GM06990 (cell line): ENCODE results near the gene KRTAP5-2.
"Not testable (repeated sequence)": the region's sequence is repeated elsewhere in the genome, so short reads cannot be mapped to it uniquely, and the experiment has no call there.

Experiments used
- DNase-seq: peaks from one replicate; pipeline ENCODE4 v3.0.0-alpha.2; 2011; ENCODE audit not compliant: insufficient read length; ENCODE audit errors: extremely low read depth
- H3K27me3 ChIP-seq: replicated peaks from 2 replicates; pipeline ENCODE4 v1.6.0; 2011; ENCODE audit warnings: low read length; ENCODE audit not compliant: control insufficient read depth, insufficient read depth
- H3K36me3 ChIP-seq: 2 replicates; pipeline ENCODE4 v1.5.1; 2011; ENCODE audit warnings: low read length; ENCODE audit not compliant: control insufficient read depth, insufficient read depth
- H3K4me3 ChIP-seq: replicated peaks from 2 replicates; pipeline ENCODE4 v1.5.1; 2011; ENCODE audit warnings: low read depth, mild to moderate bottlenecking, control low read depth, low read length
- TF ChIP-seq, protein P1 (sequence below): IDR thresholded peaks from 2 replicates; pipeline ENCODE4 v1.5.1; 2011; ENCODE audit warnings: low read length, control low read depth, mild to moderate bottlenecking, inconsistent platforms; ENCODE audit not compliant: insufficient read depth, poor library complexity, severe bottlenecking

KRTAP5-2 gene, protein sequence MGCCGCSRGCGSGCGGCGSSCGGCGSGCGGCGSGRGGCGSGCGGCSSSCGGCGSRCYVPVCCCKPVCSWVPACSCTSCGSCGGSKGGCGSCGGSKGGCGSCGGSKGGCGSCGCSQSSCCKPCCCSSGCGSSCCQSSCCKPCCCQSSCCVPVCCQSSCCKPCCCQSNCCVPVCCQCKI

GRCh38 chr11:1597994-1598380, at the start of gene KRTAP5-2:
TSS of gene KRTAP5-2 (minus strand) at chr11:1598294. CDS start at chr11:1598250, 44 bp downstream.
- DNase-seq = no peak
- TF ChIP-seq, protein P1, sequence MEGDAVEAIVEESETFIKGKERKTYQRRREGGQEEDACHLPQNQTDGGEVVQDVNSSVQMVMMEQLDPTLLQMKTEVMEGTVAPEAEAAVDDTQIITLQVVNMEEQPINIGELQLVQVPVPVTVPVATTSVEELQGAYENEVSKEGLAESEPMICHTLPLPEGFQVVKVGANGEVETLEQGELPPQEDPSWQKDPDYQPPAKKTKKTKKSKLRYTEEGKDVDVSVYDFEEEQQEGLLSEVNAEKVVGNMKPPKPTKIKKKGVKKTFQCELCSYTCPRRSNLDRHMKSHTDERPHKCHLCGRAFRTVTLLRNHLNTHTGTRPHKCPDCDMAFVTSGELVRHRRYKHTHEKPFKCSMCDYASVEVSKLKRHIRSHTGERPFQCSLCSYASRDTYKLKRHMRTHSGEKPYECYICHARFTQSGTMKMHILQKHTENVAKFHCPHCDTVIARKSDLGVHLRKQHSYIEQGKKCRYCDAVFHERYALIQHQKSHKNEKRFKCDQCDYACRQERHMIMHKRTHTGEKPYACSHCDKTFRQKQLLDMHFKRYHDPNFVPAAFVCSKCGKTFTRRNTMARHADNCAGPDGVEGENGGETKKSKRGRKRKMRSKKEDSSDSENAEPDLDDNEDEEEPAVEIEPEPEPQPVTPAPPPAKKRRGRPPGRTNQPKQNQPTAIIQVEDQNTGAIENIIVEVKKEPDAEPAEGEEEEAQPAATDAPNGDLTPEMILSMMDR = no peak
- H3K27me3 ChIP-seq = no peaks in the 10 kb centered on the region
- no peak within 1 kb of the TSS for H3K4me3 ChIP-seq
- H3K36me3 ChIP-seq = no peaks in the 10 kb centered on the region

GRCh38 chr11:1646540-1646939, 48.4 kb upstream of the KRTAP5-2 start:
- H3K36me3 ChIP-seq, DNase-seq, H3K27me3 ChIP-seq, H3K4me3 ChIP-seq: not testable (repeated sequence)

GRCh38 chr11:1645357-1645821, 47.3 kb upstream of the KRTAP5-2 start:
- Histone ChIP-seq H3K27me3 (peaks cover 2% of the 10 kb centered on the region), H3K4me3 (no peak overlapping the region), H3K36me3 (no peaks in the 10 kb centered on the region)
- TF ChIP-seq, protein P1 = no peak
- DNase-seq = no peak

- H3K36me3 ChIP-seq = no peaks in the 10 kb centered on the region
- DNase-seq = no peak
- no peaks in the 10 kb centered on the region; the same call in 1 of the 2 replicates for H3K27me3 ChIP-seq
- TF ChIP-seq, protein P1 = no peak
- no peak overlapping the region for H3K4me3 ChIP-seq
These were observed 46.7 kb upstream of the KRTAP5-2 start for GRCh38 chr11:1644601-1645356.

DNA sequence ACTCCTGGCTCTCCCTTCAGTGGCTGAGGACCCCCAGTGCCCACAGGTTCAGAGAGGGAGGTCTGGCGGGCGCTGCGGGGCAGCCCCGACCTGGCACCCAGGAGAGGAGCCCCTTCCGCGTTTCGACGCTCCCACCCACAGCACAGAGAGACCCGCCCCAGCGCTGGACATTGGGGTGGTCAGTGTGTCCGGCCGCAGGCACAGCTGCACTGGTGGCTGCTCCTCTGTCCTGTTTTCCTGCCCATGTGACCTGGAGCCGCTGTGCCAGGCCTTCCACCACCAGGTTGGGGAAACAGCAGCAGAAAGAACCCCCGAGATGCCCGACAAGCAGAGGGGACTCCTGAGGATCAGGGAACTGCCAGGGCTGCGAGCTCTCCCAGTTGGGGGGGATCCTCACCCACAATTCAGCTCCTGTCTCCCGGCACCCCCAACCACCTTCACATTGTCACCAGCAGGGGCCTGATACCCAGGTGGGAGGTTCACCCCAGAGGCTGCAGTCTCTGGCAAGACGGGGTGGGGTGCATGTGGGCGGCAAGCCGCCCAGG, 45.1 kb upstream of the KRTAP5-2 start:
- Histone ChIP-seq H3K4me3 (no peak overlapping the region), H3K27me3 (no peaks in the 10 kb centered on the region; the same call in 1 of the 2 replicates), H3K36me3 (no peaks in the 10 kb centered on the region)
- TF ChIP-seq, protein P1 = no peak
- DNase-seq = no peak
